Kidney (tissue), 14 donors: ENCODE measurements around the gene FAF1. TPM values are rescaled to one million over a fixed set of nuclear protein-coding genes. Genes with fewer than 3 reads are reported as not detected.

Experiments
- DNase-seq, 5 donors: peaks; one replicate each; pipeline ENCODE4 v3.0.0-alpha.2; 2013 to 2020
- FAIRE-seq: peaks from 2 replicates; lab custom pipeline; 2012; peaks lifted over from hg19 to GRCh38; lab: Jason Lieb, UNC
- H3K27ac ChIP-seq, 2 donors: one replicate each; pipeline ENCODE4 v1.7.0; 2013; ENCODE audit warnings: low read depth in 2 of 2, low read length in 2 of 2, inconsistent platforms in 1 of 2
- H3K27me3 ChIP-seq: one replicate; pipeline ENCODE4 v1.7.1; 2013; ENCODE audit warnings: low read length, inconsistent platforms; ENCODE audit not compliant: control insufficient read depth, insufficient read depth
- H3K36me3 ChIP-seq, 3 donors: one replicate each; pipeline versions ENCODE4 v1.7.0 to v1.7.1; 2013; ENCODE audit warnings: low read length in 3 of 3, control low read depth in 1 of 3, inconsistent platforms in 1 of 3; ENCODE audit not compliant: insufficient read depth in 3 of 3, control insufficient read depth in 2 of 3
- H3K4me1 ChIP-seq, 3 donors: one replicate each; pipeline versions ENCODE4 v1.7.0 to v1.7.1; 2013; ENCODE audit warnings: low read length in 3 of 3, inconsistent platforms in 1 of 3, low read depth in 1 of 3; ENCODE audit not compliant: control insufficient read depth in 2 of 3, insufficient read depth in 2 of 3
- H3K4me3 ChIP-seq, 3 donors: one replicate each; pipeline versions ENCODE4 v1.7.0 to v1.8.1; 2013; ENCODE audit warnings: low read length in 3 of 3, control low read depth in 1 of 3, inconsistent platforms in 1 of 3
- H3K9ac ChIP-seq, 3 donors: one replicate each; pipeline versions ENCODE4 v1.7.0 to v1.7.1; 2013; ENCODE audit warnings: low read length in 3 of 3, control low read depth in 1 of 3, inconsistent platforms in 1 of 3
- H3K9me3 ChIP-seq, 3 donors: one replicate each; pipeline versions ENCODE4 v1.7.0 to v1.7.1; 2013; ENCODE audit warnings: low read length in 3 of 3, control low read depth in 1 of 3, inconsistent platforms in 1 of 3; ENCODE audit not compliant: control insufficient read depth in 2 of 3, insufficient read depth in 1 of 3
- CTCF ChIP-seq: IDR thresholded peaks from 3 replicates; pipeline ENCODE4 v1.5.1; 2012; ENCODE audit warnings: mild to moderate bottlenecking, moderate library complexity, borderline replicate concordance; ENCODE audit not compliant: insufficient read depth; ENCODE audit errors: extremely low read depth
- intact Hi-C: fragments of 100-400 bp; cut with DNase I; formaldehyde crosslinking; loops from one replicate; pipeline ENCODE4 v1.11.1; 2022
- polyA plus RNA-seq: library from polyadenylated mRNA; stranded (reverse); fragments of 350-450 nt; fragmentation: Illumina TruSeq; extraction: RNeasy Lipid Tissue Mini Kit (QIAGEN cat#74804); gene quantifications from one replicate; pipeline ENCODE4 v1.2.3, GENCODE V29; 2014; ENCODE audit warnings: low read depth, low replicate concordance; ENCODE audit not compliant: insufficient read depth
- total RNA-seq: library from RNA; stranded (reverse); fragmentation: NEBNext Ultra II Directional; extraction: Animal tissue kit (Norgen Biotek cat#: 25700); gene quantifications from one replicate; pipeline ENCODE4 v1.2.1, GENCODE V29; 2021
- donor health status: control.
- donor health status: control.
- donor health status: control.
- donor health status: control.
- donor health status: control.
- donor health status: DM: yes; HTN: yes; CAD: no.
- donor health status: Normal renal cell carcinoma (clear cell type).

The FAF1 gene
- total and polyA plus RNA-seq, 2 donors from 2014 or later: 50.1 to 72.8 TPM

DNA sequence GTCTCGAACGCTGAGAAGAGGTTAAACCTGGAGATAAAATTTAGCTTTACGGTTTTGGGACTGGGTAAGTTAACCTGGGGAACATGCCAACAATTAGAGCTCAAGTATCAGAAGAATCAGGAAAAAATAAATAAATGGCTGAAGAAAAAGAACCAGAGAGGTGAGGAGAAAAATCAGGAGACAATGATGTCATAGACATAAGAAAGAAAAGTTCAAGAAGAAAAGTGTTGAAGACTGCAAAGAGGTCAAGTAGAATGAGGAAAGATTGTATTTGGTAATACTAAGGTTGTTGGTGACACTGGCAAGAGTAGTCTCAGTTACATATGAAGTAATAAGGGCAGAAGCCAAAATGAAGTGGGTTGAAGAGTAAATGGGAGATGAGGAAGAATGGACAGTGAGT lies 36.0 kb upstream of the FAF1 start:
- no peak for TF ChIP-seq CTCF
- H3K27ac ChIP-seq: no peak overlapping the region
- FAIRE-seq: no peak

DNA sequence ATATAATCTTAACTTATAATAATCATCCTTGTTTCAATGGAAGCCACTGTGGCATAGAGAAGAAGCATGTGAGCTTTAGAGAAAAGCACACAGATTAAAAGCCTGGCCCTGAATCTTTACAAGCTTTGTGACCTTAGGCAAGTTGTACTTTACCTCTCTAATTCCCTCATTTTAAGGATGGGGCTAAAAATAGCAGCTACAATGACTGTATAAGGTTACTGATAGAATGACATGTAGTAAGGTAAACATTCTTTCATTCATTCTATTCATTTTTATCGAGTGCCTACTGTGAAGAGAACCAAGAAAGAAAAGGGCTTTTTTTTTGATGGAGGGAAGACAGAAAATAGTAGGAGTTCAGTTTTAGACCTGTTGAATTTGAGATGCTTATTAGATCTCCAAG lies 35.6 kb upstream of the FAF1 start:
- Histone ChIP-seq H3K4me3 (no peak overlapping the region), H3K9ac (no peak overlapping the region), H3K27ac (no peak overlapping the region), H3K36me3 (no peaks in the 10 kb centered on the region), H3K4me1 (no peaks in the 10 kb centered on the region), H3K27me3 (no peaks in the 10 kb centered on the region), H3K9me3 (no peaks in the 10 kb centered on the region)
- intact Hi-C loops: no loop called here
- no peak for TF ChIP-seq CTCF
- FAIRE-seq (no peak), DNase-seq (no peak)

More for the DNA sequence above, 36.0 kb upstream of the FAF1 start:
- no peaks in the 10 kb centered on the region for H3K9me3 ChIP-seq
- no peaks in the 10 kb centered on the region for H3K27me3 ChIP-seq
- H3K9ac ChIP-seq: no peak overlapping the region
- no peaks in the 10 kb centered on the region for H3K4me1 ChIP-seq
- DNase-seq: no peak
- H3K4me3 ChIP-seq: no peak overlapping the region
- H3K36me3 ChIP-seq: no peaks in the 10 kb centered on the region
- intact Hi-C loops: no loop called here

GRCh38 chr1:50994997-50995396 lies 34.9 kb upstream of the FAF1 start:
- DNase-seq (no peak), FAIRE-seq (no peak)
- intact Hi-C loops: no loop called here
- no peaks in the 10 kb centered on the region for H3K9me3 ChIP-seq
- H3K27ac ChIP-seq: no peak overlapping the region
- no peaks in the 10 kb centered on the region for H3K27me3 ChIP-seq
- H3K9ac ChIP-seq: no peak overlapping the region
- no peak overlapping the region for H3K4me3 ChIP-seq
- no peaks in the 10 kb centered on the region for H3K36me3 ChIP-seq
- TF ChIP-seq CTCF: no peak
- H3K4me1 ChIP-seq: no peaks in the 10 kb centered on the region

GRCh38 chr1:50993645-50994044 lies 33.6 kb upstream of the FAF1 start:
- no peak overlapping the region for H3K9ac ChIP-seq
- no peak overlapping the region for H3K4me3 ChIP-seq
- no peaks in the 10 kb centered on the region for H3K9me3 ChIP-seq
- H3K4me1 ChIP-seq: no peaks in the 10 kb centered on the region
- no peaks in the 10 kb centered on the region for H3K36me3 ChIP-seq
- no peaks in the 10 kb centered on the region for H3K27me3 ChIP-seq
- DNase-seq (no peak), FAIRE-seq (no peak)
- intact Hi-C loops: no loop called here
- no peak overlapping the region for H3K27ac ChIP-seq
- no peak for TF ChIP-seq CTCF
